OCI-LY1 (cell line): Measurements from ENCODE around the gene KLRD1.
"Not testable (repeated sequence)": the region's sequence is repeated elsewhere in the genome, so short reads cannot be mapped to it uniquely, and the experiment has no call there.

ENCODE experiments used
- H2AFZ ChIP-seq: fragments of 200-600 bp; sonication (generic), shearing (Covaris generic); 2 replicates; pipeline ENCODE4 v1.6.0; 2014; ENCODE audit warnings: antibody characterized with exemption, mild to moderate bottlenecking, low read length
- H3F3A ChIP-seq: fragments of 200-600 bp; sonication (generic), shearing (Covaris generic); 2 replicates; pipeline ENCODE4 v1.6.0; 2014; ENCODE audit warnings: mild to moderate bottlenecking, antibody characterized with exemption, low read length, moderate library complexity; ENCODE audit not compliant: insufficient read depth
- H3K27ac ChIP-seq: fragments of 200-600 bp; sonication (generic); 2 replicates; pipeline ENCODE4 v1.5.1; 2014; ENCODE audit warnings: low read length, mixed run types, mild to moderate bottlenecking, low read depth; ENCODE audit not compliant: poor library complexity, severe bottlenecking
- H3K27me3 ChIP-seq: fragments of 200-600 bp; sonication (generic); 2 replicates; pipeline ENCODE4 v1.6.0; 2014; ENCODE audit warnings: antibody characterized with exemption, mild to moderate bottlenecking, low read length, moderate library complexity; ENCODE audit not compliant: insufficient read depth
- H3K36me3 ChIP-seq: fragments of 200-600 bp; sonication (generic); 2 replicates; pipeline ENCODE4 v1.6.1; 2014; ENCODE audit warnings: mild to moderate bottlenecking, antibody characterized with exemption, low read length, moderate library complexity, mixed read lengths; ENCODE audit not compliant: insufficient read depth
- H3K4me1 ChIP-seq: fragments of 200-600 bp; sonication (generic); 2 replicates; pipeline ENCODE4 v1.5.1; 2014; ENCODE audit warnings: mild to moderate bottlenecking, low read length, moderate library complexity; ENCODE audit not compliant: insufficient read depth, severe bottlenecking
- H3K4me2 ChIP-seq: fragments of 200-600 bp; sonication (generic), shearing (Covaris generic); 2 replicates; pipeline ENCODE4 v1.6.1; 2014; ENCODE audit warnings: low read length
- H3K4me3 ChIP-seq: fragments of 200-600 bp; sonication (generic); 2 replicates; pipeline ENCODE4 v1.5.1; 2014; ENCODE audit warnings: low read length, low read depth, mild to moderate bottlenecking, mixed read lengths; ENCODE audit not compliant: poor library complexity, severe bottlenecking
- H3K79me2 ChIP-seq: fragments of 200-600 bp; shearing (Covaris generic); 2 replicates; pipeline ENCODE4 v1.6.1; 2016; ENCODE audit warnings: mixed run types, low read length, mixed read lengths; ENCODE audit not compliant: insufficient read depth
- H3K9ac ChIP-seq: fragments of 200-600 bp; sonication (generic), shearing (Covaris generic); 2 replicates; pipeline ENCODE4 v1.6.1; 2014; ENCODE audit warnings: mild to moderate bottlenecking, low read length, mixed read lengths
- H3K9me2 ChIP-seq: fragments of 200-600 bp; sonication (generic), shearing (Covaris generic); 2 replicates; pipeline ENCODE4 v1.6.1; 2014; ENCODE audit warnings: low read depth, mild to moderate bottlenecking, low read length, mixed read lengths
- H3K9me3 ChIP-seq: fragments of 200-600 bp; shearing (Covaris generic); 2 replicates; pipeline ENCODE4 v1.6.1; 2014; ENCODE audit warnings: low read length, mixed read lengths
- H4K20me1 ChIP-seq: fragments of 200-600 bp; sonication (generic), shearing (Covaris generic); 2 replicates; pipeline ENCODE4 v1.6.0; 2016; ENCODE audit warnings: mild to moderate bottlenecking, low read length; ENCODE audit not compliant: insufficient read depth
- EZH2 ChIP-seq: fragments of 200-600 bp; sonication (generic), shearing (Covaris generic); IDR thresholded peaks from 2 replicates; pipeline ENCODE4 v1.8.0; 2017; ENCODE audit warnings: borderline replicate concordance, mixed run types, mild to moderate bottlenecking, antibody characterized with exemption, low read length, moderate library complexity, mixed read lengths
- TF ChIP-seq, protein P1 (sequence below): fragments of 200-600 bp; sonication (generic), shearing (Covaris generic); IDR thresholded peaks from 2 replicates; pipeline ENCODE4 v1.5.1; 2017; ENCODE audit warnings: mild to moderate bottlenecking, antibody characterized with exemption, low read length, moderate library complexity, mixed read lengths

The KLRD1 gene

DNA sequence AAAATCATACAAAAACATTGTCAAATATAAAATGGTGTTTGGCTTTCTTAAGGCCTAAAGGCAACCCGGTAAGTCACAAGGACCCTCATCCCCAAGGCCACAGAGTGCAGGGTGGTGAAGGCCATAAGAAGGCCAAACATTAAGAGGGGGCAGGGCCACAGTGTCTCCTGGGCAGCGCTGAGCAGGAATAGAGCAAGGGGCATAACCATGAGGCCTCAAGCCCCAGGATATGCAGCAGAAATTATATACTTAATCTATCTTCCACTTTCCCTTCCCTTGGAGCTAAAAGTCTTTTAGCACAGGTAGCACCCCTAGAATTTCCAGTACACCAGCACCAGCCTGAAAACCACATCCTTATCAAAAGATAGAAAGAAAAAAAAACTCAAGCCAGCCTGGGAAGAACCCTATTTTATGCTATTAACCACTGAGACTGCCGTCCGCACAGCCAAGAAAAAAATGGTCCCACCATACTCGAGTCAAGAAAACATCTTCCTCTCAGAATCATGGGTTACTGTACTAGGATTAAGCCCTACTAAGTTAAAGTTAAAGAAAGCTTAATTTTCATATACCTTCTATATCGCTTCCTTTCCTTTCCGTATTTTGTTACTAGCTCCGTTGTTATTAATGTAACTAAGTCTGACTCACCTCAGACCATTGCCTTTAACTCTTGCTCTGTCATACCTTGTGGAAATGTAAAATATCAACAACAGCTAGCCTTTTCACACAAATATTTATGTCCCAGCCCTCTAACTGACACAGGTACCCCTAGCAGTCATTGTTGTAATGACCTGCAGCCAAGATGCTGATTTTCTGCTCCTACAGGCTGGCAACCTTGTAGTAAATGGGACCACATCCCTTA is 62.1 kb downstream of the KLRD1 start:
- Histone ChIP-seq H3K4me1 (peaks cover 44% of the 10 kb centered on the region), H3K36me3 (peaks cover 76% of the 10 kb centered on the region), H3K27ac (no peak overlapping the region), H3K9me2 (no peaks in the 10 kb centered on the region), H3K4me2 (no peak overlapping the region), H3K27me3 (no peaks in the 10 kb centered on the region), H3F3A (no peaks in the 10 kb centered on the region), H3K79me2 (no peaks in the 10 kb centered on the region), H4K20me1 (no peaks in the 10 kb centered on the region), H3K9ac (no peak overlapping the region), H3K9me3 (no peaks in the 10 kb centered on the region), H3K4me3 (no peak overlapping the region), H2AFZ (no peak overlapping the region)
- TF ChIP-seq, protein P1, sequence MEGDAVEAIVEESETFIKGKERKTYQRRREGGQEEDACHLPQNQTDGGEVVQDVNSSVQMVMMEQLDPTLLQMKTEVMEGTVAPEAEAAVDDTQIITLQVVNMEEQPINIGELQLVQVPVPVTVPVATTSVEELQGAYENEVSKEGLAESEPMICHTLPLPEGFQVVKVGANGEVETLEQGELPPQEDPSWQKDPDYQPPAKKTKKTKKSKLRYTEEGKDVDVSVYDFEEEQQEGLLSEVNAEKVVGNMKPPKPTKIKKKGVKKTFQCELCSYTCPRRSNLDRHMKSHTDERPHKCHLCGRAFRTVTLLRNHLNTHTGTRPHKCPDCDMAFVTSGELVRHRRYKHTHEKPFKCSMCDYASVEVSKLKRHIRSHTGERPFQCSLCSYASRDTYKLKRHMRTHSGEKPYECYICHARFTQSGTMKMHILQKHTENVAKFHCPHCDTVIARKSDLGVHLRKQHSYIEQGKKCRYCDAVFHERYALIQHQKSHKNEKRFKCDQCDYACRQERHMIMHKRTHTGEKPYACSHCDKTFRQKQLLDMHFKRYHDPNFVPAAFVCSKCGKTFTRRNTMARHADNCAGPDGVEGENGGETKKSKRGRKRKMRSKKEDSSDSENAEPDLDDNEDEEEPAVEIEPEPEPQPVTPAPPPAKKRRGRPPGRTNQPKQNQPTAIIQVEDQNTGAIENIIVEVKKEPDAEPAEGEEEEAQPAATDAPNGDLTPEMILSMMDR: no peak
- no peak for TF ChIP-seq EZH2

DNA sequence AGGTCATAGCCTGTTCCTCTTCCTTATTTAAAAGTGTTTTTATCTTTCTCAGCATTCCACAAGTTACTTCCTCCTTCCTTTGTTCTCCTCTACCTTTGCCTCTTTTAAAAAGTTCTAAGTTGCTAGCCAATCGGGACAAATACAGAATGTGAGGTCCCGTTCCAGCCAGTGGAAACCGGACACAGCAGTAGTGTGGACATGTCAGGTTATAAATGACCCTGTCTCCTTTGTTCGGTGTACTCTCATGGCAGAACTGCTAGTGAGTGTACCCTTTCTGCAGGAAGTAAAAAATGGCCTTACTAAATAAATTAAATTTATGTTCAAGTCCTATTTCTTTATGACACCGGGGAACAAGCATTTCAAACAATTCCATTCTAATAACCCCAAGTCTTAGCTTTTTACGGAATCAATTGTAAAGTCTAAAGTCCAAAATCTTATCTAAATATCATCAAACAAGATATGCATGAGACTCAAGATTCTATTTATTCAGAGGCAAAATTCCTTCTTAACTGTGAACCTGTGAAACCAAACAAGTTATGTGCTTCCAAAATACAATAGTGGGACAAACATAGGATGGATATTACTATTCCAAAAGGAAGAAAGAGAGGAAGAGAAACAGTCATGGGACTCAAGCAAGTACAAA is 64.3 kb downstream of the KLRD1 start:
- not testable (repeated sequence) for H3K9me2 ChIP-seq, H3K79me2 ChIP-seq, H3K4me2 ChIP-seq, H3K4me3 ChIP-seq, H3K9ac ChIP-seq, H2AFZ ChIP-seq, H3K9me3 ChIP-seq, H3F3A ChIP-seq, H3K27me3 ChIP-seq, H4K20me1 ChIP-seq
- Histone ChIP-seq H3K27ac (peak overlapping the region; percentile 2), H3K4me1 (peaks cover 21% of the 10 kb centered on the region), H3K36me3 (peaks cover 98% of the 10 kb centered on the region)

DNA sequence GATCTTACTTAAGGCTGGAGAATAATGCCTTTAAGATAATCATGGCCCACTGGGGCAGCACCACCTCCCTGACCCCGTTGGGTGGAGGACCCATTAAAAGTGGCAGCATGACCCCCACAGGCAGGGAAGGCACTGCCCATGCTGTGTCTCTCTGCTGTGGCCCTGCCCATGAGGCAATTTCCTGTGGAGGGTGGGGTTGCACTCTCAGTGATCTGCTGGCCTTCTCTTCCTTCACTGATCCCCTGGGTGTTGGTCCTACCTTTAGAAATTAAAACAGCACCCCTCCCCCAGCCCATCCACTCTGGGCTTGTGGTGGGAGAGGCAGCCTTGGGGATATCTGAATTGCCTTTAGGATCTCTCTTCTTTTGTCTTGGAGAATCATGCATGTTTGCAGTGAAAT is 64.9 kb downstream of the KLRD1 start:
- no peak overlapping the region for H3K9ac ChIP-seq
- no peaks in the 10 kb centered on the region for H3F3A ChIP-seq
- H2AFZ ChIP-seq: no peak overlapping the region
- no peaks in the 10 kb centered on the region for H3K9me3 ChIP-seq
- H3K4me2 ChIP-seq: no peak overlapping the region
- H3K27ac ChIP-seq: peak overlapping the region; percentile 2
- H3K27me3 ChIP-seq: no peaks in the 10 kb centered on the region
- H3K79me2 ChIP-seq: peaks cover 10% of the 10 kb centered on the region; the same call in 1 of the 2 replicates
- H3K36me3 ChIP-seq: peaks cover 99% of the 10 kb centered on the region
- no peak for TF ChIP-seq EZH2
- TF ChIP-seq, protein P1: no peak
- H4K20me1 ChIP-seq: no peaks in the 10 kb centered on the region
- peaks cover 16% of the 10 kb centered on the region for H3K4me1 ChIP-seq
- no peaks in the 10 kb centered on the region for H3K9me2 ChIP-seq
- H3K4me3 ChIP-seq: no peak overlapping the region
